Stimulated activated CD8-positive, alpha-beta memory T cell treated with anti-CD3 and anti-CD28 coated beads, Interleukin-12 subunit alpha, Interleukin-12 subunit beta, amount 100 ng/mL, for 1 hour (primary cell): Measurements from ENCODE around the gene PHF12.

Source experiments
- DNase-seq: peaks from one replicate; pipeline ENCODE4 v3.0.0-alpha.2; 2020; ENCODE audit warnings: low read depth

PHF12 gene

GRCh38 chr17:28975031-28975430 is 23.7 kb upstream of the PHF12 start:
- DNase-seq: no peak

GRCh38 chr17:28974451-28974850 is 23.1 kb upstream of the PHF12 start:
- DNase-seq: no peak

GRCh38 chr17:28973425-28973824 is 22.1 kb upstream of the PHF12 start:
- no peak for DNase-seq

GRCh38 chr17:28972437-28972836 is 21.1 kb upstream of the PHF12 start:
- DNase-seq: no peak

GRCh38 chr17:28970879-28971278 is 19.6 kb upstream of the PHF12 start:
- DNase-seq: no peak

- no peak for DNase-seq
These were observed 18.5 kb upstream of the PHF12 start for GRCh38 chr17:28969706-28970393.

GRCh38 chr17:28968914-28969295 is 17.6 kb upstream of the PHF12 start:
- no peak for DNase-seq

- DNase-seq: no peak
These were observed 17.1 kb upstream of the PHF12 start for GRCh38 chr17:28968231-28968913.

- no peak for DNase-seq
These were observed 16.2 kb upstream of the PHF12 start for GRCh38 chr17:28967221-28968135.

GRCh38 chr17:28963841-28964240 is 12.5 kb upstream of the PHF12 start:
- DNase-seq: no peak

- no peak for DNase-seq
These were observed 11.8 kb upstream of the PHF12 start for GRCh38 chr17:28963055-28963611.

- no peak for DNase-seq
These were observed 10.1 kb upstream of the PHF12 start for GRCh38 chr17:28961391-28961790.

GRCh38 chr17:28960256-28961061 is 9.1 kb upstream of the PHF12 start:
- DNase-seq: no peak

GRCh38 chr17:28959471-28959871 is 8.2 kb upstream of the PHF12 start:
- DNase-seq: no peak

- no peak for DNase-seq
These were observed 7.6 kb upstream of the PHF12 start for GRCh38 chr17:28958820-28959455.

- DNase-seq: no peak
These were observed 6.7 kb upstream of the PHF12 start for GRCh38 chr17:28957992-28958355.

- DNase-seq: no peak
These were observed 6.1 kb upstream of the PHF12 start for GRCh38 chr17:28957277-28957991.

- no peak for DNase-seq
These were observed 5.5 kb upstream of the PHF12 start for GRCh38 chr17:28956861-28957260.

GRCh38 chr17:28956112-28956511 is 4.8 kb upstream of the PHF12 start:
- no peak for DNase-seq

GRCh38 chr17:28955408-28955807 is 4.1 kb upstream of the PHF12 start:
- no peak for DNase-seq

- DNase-seq: no peak
These were observed 3.6 kb upstream of the PHF12 start for GRCh38 chr17:28954886-28955285.
